Muscle layer of duodenum (tissue), 2 donors: ENCODE data around the gene CADPS2.

Experiments used
- H3K27ac ChIP-seq: one replicate; pipeline ENCODE4 v1.7.0; 2013; ENCODE audit warnings: mild to moderate bottlenecking, low read length
- H3K27me3 ChIP-seq: one replicate; pipeline ENCODE4 v1.7.0; 2013; ENCODE audit warnings: low read depth, mild to moderate bottlenecking, control low read depth, low read length
- H3K36me3 ChIP-seq, 2 donors: one replicate each; pipeline ENCODE4 v1.7.0; 2013; ENCODE audit warnings: low read length in 2 of 2, control low read depth in 1 of 2, mild to moderate bottlenecking in 1 of 2; ENCODE audit not compliant: insufficient read depth in 2 of 2, control insufficient read depth in 1 of 2
- H3K4me1 ChIP-seq, 2 donors: one replicate each; pipeline ENCODE4 v1.7.0; 2013; ENCODE audit warnings: low read length in 2 of 2, mild to moderate bottlenecking in 2 of 2, control low read depth in 1 of 2, moderate library complexity in 1 of 2; ENCODE audit not compliant: insufficient read depth in 2 of 2, control insufficient read depth in 1 of 2
- H3K4me3 ChIP-seq, 2 donors: one replicate each; pipeline ENCODE4 v1.7.0; 2013; ENCODE audit warnings: low read length in 2 of 2, low read depth in 1 of 2, mild to moderate bottlenecking in 1 of 2
- H3K9me3 ChIP-seq, 2 donors: one replicate each; pipeline ENCODE4 v1.7.0; 2013; ENCODE audit warnings: low read length in 2 of 2, control low read depth in 1 of 2, mild to moderate bottlenecking in 1 of 2; ENCODE audit not compliant: control insufficient read depth in 1 of 2
- donor health status: healthy.

The CADPS2 gene

DNA sequence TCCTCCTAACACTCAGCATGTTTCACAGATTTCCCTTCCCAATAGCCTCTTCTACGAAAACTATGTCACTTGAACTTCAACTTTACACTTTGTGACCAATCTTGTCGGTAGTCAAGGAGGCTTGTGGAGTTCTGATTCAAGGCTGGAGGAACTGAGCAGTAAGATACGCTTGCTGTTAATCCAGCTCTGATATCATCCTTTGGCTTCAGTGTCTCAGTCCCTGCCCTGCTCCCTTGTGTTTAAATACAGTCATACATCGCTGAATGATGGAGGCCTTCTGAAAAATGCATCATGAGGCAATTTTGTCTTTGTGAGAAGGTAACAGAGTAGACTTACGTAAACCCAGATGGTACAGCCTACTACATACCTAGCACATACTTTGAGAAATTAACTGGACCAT is 360.9 kb downstream of the CADPS2 start:
- H3K9me3 ChIP-seq = no peaks in the 10 kb centered on the region
- no peaks in the 10 kb centered on the region for H3K27me3 ChIP-seq
- no peak overlapping the region for H3K4me3 ChIP-seq
- H3K27ac ChIP-seq = no peak overlapping the region
- H3K36me3 ChIP-seq = no peaks in the 10 kb centered on the region
- H3K4me1 ChIP-seq = no peaks in the 10 kb centered on the region

- Histone ChIP-seq H3K4me1 (no peaks in the 10 kb centered on the region), H3K27me3 (no peaks in the 10 kb centered on the region), H3K9me3 (no peaks in the 10 kb centered on the region), H3K27ac (no peak overlapping the region), H3K4me3 (no peak overlapping the region), H3K36me3 (no peaks in the 10 kb centered on the region)
Observed at GRCh38 chr7:122521767-122522166, 364.5 kb downstream of the CADPS2 start.

GRCh38 chr7:122520971-122521555 is 365.2 kb downstream of the CADPS2 start:
- Histone ChIP-seq H3K4me3 (no peak overlapping the region), H3K27ac (no peak overlapping the region), H3K27me3 (no peaks in the 10 kb centered on the region), H3K9me3 (no peaks in the 10 kb centered on the region), H3K4me1 (no peaks in the 10 kb centered on the region), H3K36me3 (no peaks in the 10 kb centered on the region)

GRCh38 chr7:122518488-122518887 is 367.8 kb downstream of the CADPS2 start:
- Histone ChIP-seq H3K9me3 (no peaks in the 10 kb centered on the region), H3K27ac (no peak overlapping the region), H3K4me3 (no peak overlapping the region)

GRCh38 chr7:122517576-122517975 is 368.7 kb downstream of the CADPS2 start:
- Histone ChIP-seq H3K4me1 (no peaks in the 10 kb centered on the region), H3K4me3 (no peak overlapping the region), H3K36me3 (no peaks in the 10 kb centered on the region), H3K27me3 (no peaks in the 10 kb centered on the region), H3K27ac (no peak overlapping the region), H3K9me3 (no peaks in the 10 kb centered on the region)

More at GRCh38 chr7:122518488-122518887, 367.8 kb downstream of the CADPS2 start:
- no peaks in the 10 kb centered on the region for H3K36me3 ChIP-seq
- H3K4me1 ChIP-seq = no peaks in the 10 kb centered on the region
- no peaks in the 10 kb centered on the region for H3K27me3 ChIP-seq

GRCh38 chr7:122515404-122515803 is 370.9 kb downstream of the CADPS2 start:
- Histone ChIP-seq H3K27ac (no peak overlapping the region), H3K4me1 (no peaks in the 10 kb centered on the region), H3K36me3 (no peaks in the 10 kb centered on the region), H3K4me3 (no peak overlapping the region), H3K27me3 (no peaks in the 10 kb centered on the region), H3K9me3 (no peaks in the 10 kb centered on the region)

GRCh38 chr7:122511268-122511667 is 375.0 kb downstream of the CADPS2 start:
- no peaks in the 10 kb centered on the region for H3K9me3 ChIP-seq
- H3K36me3 ChIP-seq = no peaks in the 10 kb centered on the region
- no peaks in the 10 kb centered on the region for H3K27me3 ChIP-seq
- H3K4me1 ChIP-seq = no peaks in the 10 kb centered on the region
- H3K27ac ChIP-seq = no peak overlapping the region
- H3K4me3 ChIP-seq = no peak overlapping the region

DNA sequence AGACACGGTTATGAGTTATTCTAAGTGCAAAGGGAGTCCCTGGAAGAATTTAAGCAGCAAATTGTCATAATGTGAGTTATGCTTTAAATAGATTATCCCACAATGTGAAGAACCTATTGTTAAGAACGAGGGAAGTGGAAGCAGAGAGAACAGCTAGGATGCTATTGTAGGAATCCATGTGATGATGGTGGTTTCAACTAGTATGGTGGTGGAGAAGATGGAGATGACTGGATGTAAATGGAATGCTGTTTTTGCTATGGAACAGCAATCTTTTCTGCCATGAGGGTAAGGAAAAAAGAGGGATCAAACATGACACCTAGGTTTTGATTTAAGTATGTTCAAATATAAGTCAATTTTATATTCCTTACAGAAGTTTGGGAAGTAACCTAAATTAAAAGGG is 378.7 kb downstream of the CADPS2 start:
- Histone ChIP-seq H3K27me3 (no peaks in the 10 kb centered on the region), H3K4me3 (no peak overlapping the region), H3K9me3 (no peaks in the 10 kb centered on the region), H3K4me1 (no peaks in the 10 kb centered on the region), H3K36me3 (no peaks in the 10 kb centered on the region), H3K27ac (no peak overlapping the region)

DNA sequence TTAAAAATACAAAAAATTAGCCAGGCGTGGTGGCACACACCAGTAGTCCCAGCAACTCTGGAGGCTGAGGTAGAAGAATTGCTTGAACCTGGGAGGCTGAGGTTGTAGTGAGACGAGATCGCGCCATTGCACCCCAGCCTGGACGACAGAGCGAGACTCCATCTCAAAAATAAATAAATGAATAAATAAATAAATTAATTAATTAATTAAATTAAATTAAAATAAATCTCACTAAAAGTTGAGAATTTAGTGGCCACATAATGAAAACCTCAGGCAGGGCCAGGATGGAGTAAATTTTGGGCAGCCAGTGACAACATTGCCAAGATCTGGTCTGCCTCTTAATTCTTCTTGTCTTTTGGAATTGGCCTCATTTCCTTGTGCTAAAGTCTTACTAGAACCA is 394.3 kb downstream of the CADPS2 start:
- H3K27me3 ChIP-seq = no peaks in the 10 kb centered on the region
- H3K4me1 ChIP-seq = no peaks in the 10 kb centered on the region
- H3K27ac ChIP-seq = no peak overlapping the region
- no peaks in the 10 kb centered on the region for H3K36me3 ChIP-seq
- no peaks in the 10 kb centered on the region for H3K9me3 ChIP-seq
- H3K4me3 ChIP-seq = no peak overlapping the region

DNA sequence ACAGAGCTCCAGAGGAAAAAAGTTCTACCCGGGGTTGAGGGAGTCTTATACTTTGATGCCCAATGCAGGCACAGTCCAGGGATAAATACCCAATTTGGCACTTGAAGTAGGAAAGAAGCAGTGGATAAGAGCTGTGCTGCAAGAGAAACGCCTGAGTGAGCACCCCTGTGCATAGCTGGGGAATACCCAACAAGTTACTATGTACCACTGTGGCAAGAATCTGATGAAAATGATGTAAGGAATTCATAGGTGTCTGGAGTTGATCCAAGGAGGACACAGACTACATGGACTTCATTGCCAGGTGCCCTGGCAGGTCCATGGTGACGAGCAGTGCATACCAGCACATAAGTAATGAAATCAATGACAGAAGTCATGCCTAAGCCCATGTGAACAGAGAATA is 398.0 kb downstream of the CADPS2 start:
- Histone ChIP-seq H3K27ac (no peak overlapping the region), H3K27me3 (no peaks in the 10 kb centered on the region), H3K4me1 (no peaks in the 10 kb centered on the region), H3K4me3 (no peak overlapping the region), H3K9me3 (no peaks in the 10 kb centered on the region), H3K36me3 (no peaks in the 10 kb centered on the region)

DNA sequence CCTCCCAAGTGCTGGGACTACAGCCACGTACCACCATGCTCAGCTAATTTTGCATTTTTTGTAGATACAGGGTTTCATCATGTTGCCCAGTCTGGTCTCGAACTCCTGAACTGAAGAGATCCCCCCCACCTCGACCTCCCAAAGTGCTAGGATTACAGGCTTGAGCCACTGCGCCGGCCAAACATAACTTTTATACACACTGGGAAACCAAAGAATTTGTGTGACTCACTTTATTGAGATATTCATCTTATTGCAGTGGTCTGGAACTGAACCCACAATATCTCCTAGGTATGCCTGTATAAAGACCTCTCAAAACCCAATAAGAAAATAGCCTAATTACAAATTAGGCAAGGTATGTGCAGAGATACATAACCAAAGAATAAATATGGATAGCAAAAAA is 399.1 kb downstream of the CADPS2 start:
- no peak overlapping the region for H3K27ac ChIP-seq
- no peaks in the 10 kb centered on the region for H3K36me3 ChIP-seq
- H3K9me3 ChIP-seq = no peaks in the 10 kb centered on the region
- no peaks in the 10 kb centered on the region for H3K27me3 ChIP-seq
- no peaks in the 10 kb centered on the region for H3K4me1 ChIP-seq
- no peak overlapping the region for H3K4me3 ChIP-seq

DNA sequence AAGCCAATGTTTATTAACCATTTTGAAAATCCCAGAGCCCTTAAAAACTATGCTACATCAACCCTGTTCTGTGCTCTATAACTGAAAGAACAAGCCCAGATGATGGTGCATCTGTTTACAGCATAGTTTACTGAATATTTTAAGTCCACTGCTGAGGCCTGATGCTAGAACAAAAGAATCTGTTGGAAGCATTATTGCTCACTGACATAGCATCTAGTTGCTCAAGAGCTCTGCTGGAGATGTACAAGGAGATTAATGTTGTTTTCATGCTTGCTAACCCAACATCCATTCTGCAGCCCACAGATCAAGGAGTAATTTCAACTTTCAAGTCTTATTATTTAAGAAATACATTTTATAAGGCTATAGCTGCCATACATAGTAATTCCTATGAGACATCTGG is 400.4 kb downstream of the CADPS2 start:
- H3K27me3 ChIP-seq = no peaks in the 10 kb centered on the region
- no peaks in the 10 kb centered on the region for H3K9me3 ChIP-seq
- no peak overlapping the region for H3K4me3 ChIP-seq
- H3K36me3 ChIP-seq = no peaks in the 10 kb centered on the region
- no peaks in the 10 kb centered on the region for H3K4me1 ChIP-seq
- H3K27ac ChIP-seq = no peak overlapping the region
